ENCODE measurements around the gene MYLK3. TPM values are rescaled to one million over a fixed set of nuclear protein-coding genes. Genes with fewer than 3 reads are reported as not detected.

The MYLK3 gene
- total RNA-seq, 1 donor from 2014 or later: 261 TPM

DNA sequence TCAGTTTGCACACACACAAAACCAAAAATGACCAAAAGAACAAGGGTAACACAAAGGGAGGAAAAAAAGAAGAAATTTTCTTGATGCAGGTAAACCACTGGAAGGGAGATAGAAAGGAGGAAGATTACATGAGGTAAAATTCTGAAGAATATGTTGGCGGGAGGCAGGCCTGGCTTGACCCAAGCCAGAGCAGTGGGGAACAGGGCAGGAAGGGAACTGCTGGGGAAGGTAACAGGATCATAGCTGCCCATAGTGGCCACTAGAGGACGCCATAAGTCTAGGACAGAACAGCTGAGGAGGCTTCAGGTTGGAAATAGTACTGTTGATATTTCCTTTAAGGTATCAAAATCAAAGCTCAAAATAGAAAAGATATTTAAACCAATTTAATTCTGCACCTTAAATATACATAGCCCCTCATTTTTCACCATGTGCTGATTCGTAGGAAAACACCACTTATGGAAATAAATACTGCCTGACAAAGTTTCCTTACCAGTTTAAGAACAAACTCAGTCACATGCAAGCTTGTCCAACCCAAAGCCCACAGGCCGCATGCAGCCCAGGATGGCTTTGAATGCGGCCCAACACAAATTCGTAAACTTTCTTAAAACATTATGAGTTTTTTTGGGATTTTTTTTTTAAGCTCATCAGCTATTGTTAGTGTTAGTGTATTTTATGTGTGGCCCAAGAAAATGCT, 74.7 kb downstream of the MYLK3 start:
- DNase-seq (ENCODE audit: missing footprints): no peak
- intact Hi-C loops (cut with DNase I): loop anchor here (2.0 kb wide), 1 partner anchor 127 kb away; no protein-coding TSS in a partner anchor
- peak; percentile 93 for ATAC-seq

DNA sequence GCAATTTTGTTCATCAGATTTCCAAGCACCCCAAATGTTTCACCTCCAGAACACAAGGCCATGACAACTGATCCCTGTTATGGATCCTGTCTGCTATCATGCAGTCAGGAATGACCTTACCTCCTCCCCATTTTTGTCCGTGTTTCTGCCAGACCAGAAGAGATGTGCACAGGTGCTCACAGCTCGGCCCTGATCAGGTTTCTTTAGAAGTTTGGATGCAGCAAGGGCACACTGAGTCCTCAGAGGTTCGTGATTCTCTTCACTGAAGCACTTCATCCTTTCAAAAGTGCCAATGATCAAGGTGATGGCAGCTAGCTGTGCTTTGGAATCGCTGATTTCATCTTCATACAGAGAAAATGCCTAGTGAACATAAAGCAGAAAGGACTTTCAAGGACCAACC, 86.0 kb downstream of the MYLK3 start:
- ATAC-seq: no peak
- intact Hi-C loops (cut with DNase I): no loop called here

GRCh38 chr16:46658925-46659324, 89.2 kb downstream of the MYLK3 start:
- DNase-seq (ENCODE audit: missing footprints): peak; percentile 67
- intact Hi-C loops (cut with DNase I): no loop called here
- peak; percentile 72 for ATAC-seq

More for the DNA sequence above, 86.0 kb downstream of the MYLK3 start:
- DNase-seq (ENCODE audit: missing footprints): no peak

Other genes with a start within 250 kb of the MYLK3 start
- gene SHCBP1, start 127.0 kb downstream of the MYLK3 start, total RNA-seq: 1.0 TPM
- gene VPS35, start 59.2 kb downstream of the MYLK3 start, total RNA-seq: 86.9 TPM
- gene ORC6, start 58.7 kb downstream of the MYLK3 start, total RNA-seq: 2.5 TPM
- gene C16orf87, start 82.8 kb upstream of the MYLK3 start, total RNA-seq: 13.6 TPM
- gene GPT2, start 136.0 kb upstream of the MYLK3 start, total RNA-seq: 21.9 TPM
- gene DNAJA2, start 225.3 kb upstream of the MYLK3 start, total RNA-seq: 86.3 TPM

All from Right ventricle myocardium inferior (tissue), 1 donor.